GM21447 (cell line): ENCODE results near the gene GABRG2.
"Not testable (repeated sequence)": the region's sequence is repeated elsewhere in the genome, so short reads cannot be mapped to it uniquely, and the experiment has no call there.

Experiments used
- ATAC-seq: cut with Tn5 transposase; IDR thresholded peaks from one replicate; pipeline ENCODE4 v1.9.1; 2021; ENCODE audit not compliant: unreplicated experiment

GABRG2 gene

DNA sequence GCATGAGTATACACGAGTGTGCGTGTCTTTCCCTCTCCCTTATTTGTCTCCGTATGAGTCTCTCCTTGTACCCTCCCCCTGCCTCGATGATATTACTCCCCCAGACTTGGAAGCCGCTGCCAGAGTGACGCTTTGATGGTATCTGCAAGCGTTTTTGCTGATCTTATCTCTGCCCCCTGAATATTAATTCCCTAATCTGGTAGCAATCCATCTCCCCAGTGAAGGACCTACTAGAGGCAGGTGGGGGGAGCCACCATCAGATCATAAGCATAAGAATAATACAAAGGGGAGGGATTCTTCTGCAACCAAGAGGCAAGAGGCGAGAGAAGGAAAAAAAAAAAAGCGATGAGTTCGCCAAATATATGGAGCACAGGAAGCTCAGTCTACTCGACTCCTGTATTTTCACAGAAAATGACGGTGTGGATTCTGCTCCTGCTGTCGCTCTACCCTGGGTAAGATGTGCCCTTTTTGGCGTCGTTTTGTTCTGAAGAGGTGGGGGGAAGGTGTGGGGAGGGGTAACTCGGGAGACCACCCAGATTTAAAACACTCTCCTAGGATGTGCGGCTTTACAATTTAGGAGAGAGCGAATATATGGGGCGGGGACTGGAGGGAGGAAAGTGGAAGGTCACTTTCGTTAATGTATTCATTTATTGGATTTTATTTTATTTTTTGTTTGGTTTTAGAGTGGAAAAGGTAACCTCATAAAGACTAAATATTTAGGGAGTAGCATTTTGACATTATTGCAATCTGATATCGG, at the start of gene GABRG2:
Gene GABRG2, plus strand, starts transcription at position 119 of the 757 bp plus-strand sequence. Its CDS starts 227 bp downstream, at position 346.
- ATAC-seq, result no peak

DNA sequence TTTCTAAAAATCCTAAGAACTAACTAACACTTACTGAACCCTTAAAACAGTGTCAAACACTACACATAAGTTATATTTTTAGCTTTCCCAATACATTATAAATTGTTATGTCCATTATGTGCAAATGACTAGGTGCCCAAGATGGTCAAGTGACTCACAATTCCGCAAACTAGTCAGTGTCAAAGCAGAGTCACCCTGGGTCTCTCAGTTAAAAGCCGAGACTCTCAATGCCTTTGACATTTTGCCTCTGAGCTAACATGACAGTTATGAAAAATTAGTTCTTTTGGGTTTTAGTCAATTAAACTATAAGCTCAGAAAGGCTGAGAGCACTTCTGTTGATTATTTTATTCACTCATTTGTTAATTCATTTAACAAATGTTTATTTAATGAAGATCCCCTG, 42.3 kb upstream of the GABRG2 start:
- no peak for ATAC-seq

DNA sequence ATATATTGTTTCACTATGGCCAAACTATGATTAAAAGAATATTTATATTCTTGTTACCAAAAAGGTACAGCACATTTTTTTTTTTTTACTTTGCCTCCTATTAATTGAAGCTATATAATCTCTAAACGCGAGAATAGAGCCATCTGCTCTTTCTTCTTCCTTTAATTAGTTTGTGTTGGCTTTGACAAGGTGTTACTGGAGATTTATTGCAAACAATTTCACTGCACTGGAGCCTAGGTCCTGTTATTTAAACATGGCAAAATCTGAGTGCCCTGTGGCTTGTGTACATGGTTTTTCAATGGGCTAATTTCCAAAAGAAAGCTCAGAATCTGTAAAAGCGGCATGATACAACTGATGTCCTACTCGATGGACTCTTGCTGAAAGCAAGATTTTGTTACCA, 40.8 kb upstream of the GABRG2 start:
- no peak for ATAC-seq

DNA sequence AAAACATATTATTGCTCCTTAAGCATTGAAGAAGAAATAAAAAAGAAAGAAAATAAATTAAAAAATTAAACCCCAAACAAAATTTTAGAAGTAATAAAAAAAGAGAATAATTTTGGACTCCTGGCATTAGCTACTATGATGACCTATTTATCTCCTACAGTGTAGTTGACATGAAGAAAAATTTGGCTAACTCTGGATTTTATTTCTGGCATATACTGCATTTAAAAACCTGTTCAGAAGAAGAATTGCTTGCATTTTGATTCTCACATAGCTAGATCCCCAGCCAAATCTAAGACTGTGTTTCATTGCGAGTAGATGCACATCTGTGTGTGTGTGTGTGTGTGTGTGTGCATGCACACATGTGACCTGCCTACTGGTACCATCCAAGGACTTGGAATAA, 30.1 kb upstream of the GABRG2 start:
- ATAC-seq, result no peak

DNA sequence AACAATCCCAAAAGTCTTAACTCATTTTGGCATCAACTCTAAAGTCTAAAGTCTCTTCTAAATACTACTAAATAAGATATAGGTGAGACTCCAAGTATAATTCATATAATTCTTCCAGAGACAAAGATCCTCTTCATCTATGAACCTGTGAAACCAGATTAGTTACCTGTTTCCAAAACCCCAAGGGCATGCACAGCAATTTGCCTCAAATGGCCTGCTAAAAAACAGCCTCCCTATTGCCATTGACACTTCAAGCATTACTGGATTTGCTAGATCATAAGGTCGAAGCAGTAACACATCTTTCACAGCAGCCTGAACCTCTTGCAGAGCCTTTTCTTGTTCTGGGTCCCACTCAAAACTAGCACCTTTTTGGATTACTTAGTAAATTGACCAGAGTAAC, 20.3 kb upstream of the GABRG2 start:
- ATAC-seq, result no peak

DNA sequence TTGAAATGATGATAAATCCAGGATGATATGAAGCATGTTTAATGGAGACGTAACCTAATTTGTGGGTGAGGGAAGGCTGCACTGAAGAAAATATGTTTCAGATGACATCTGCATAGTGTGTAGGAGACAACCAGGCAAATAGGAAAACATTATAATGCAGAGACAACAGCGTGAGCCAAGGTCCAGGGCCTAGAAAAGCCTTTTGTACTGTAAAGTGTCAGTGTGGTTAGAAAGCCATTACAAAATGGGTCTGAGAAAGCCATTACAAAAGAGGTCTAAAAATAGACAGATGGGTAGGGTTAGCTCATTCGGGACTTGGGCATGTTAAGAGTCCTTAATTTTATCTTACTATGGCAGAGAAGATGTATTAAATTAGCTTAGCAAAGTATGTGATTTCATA, 14.9 kb upstream of the GABRG2 start:
- no peak for ATAC-seq

DNA sequence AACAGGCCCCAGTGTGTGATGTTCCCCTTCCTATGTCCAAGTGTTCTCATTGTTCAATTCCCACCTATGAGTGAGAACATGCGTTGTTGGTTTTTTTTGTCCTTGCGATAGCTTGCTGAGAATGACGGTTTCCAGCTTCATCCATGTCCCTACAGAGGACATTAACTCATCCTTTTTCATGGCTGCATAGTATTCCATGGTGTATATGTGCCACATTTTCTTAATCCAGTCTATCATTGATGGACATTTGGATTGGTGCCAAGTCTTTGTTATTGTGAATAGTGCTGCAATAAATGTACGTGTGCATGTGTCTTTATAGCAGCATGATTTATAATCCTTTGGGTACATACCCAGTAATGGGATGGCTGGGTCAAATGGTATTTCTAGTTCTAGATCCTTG, 12.5 kb upstream of the GABRG2 start:
- ATAC-seq, result not testable (repeated sequence)

DNA sequence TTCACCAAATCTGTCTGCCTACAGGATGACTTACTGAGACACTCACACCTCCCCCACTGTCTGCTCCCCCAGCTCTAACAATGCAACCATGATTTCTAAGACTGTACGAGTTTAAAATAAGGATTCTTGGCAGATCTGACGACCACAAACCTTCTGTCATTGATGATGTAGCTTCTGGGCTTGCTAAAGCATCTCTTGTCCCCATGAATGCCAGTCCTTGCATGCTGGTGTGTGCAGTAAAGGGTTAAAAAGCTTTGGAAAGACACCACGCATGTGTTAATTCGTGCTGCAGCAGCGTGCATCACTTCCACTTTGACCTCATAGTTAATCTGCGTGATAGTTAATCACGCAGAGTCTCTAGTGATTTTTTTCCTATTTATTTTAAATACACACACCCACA, 411 bp upstream of the GABRG2 start:
- no peak for ATAC-seq

DNA sequence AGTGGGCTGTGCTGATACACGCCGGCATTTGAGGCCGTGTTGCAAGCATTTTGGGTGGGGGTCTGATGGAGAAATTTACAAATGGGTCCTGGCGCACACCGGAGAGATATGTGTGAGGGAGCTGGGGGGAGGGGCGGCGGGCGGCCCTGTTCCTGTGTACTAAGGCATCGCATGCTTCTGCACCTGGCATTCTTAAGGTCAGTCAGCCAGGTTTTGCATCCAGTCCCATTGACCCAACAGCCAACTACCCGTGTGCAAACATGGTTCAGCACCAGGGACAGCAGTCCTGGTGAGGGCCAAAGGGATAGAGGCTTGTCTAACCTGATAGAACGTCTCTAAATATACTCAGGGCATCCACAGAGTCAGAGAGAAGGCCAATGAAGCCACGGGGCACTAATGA, 839 bp downstream of the GABRG2 start:
- no peak for ATAC-seq

DNA sequence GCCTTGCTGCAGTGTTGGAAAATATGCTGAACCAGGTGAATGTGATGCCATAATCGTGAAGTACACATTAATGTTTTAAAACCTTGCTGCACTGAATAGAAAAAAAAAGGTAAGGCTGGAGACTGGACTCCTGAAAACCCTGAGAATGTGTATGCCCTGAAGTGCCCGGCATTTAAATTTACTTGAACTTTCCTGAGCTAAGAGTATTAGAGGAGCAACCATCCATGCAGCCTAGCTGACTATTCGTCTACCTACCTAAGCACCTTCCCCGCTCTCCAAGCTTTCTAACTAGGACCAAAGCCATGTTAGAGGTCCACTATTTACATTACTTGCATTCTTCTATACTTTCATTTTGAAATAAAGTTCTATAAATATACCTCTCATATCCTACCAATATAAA, 1.4 kb downstream of the GABRG2 start:
- no peak for ATAC-seq

DNA sequence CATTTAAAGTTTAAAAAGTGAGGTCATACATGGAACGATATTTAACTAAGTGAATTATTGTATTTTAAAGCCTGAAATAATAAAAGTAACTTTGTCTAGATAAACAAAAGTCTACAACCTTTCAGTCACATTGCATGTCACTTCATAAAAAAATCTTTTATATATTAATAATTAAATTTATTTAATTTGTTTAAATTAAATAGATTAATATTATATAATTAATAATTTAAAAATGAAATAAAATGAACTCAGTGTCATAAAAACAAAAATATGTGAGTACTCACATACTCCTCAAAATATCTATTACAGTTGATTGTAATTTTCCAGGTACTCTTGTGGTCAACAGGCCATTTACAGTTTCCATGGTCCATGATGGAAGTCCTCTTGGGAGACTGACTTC, 11.2 kb downstream of the GABRG2 start:
- no peak for ATAC-seq

DNA sequence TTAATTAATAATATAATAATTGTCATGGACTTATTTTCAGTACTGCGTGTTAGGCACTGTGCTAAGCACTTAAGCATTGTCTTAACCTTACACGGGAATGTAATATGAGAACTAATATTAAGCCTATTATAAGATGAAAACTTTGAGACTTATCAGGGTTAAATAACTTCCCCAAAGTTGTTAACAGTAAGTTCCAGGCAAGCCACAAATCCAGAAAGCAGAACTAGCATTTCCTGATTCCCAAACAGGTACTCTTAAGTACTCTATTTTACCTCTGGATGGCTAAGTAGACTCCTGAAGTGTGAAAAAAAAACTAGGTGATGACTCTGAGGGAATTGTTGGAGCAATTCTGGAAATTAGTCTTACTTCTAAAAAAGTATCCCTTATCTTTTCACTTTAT, 23.8 kb downstream of the GABRG2 start:
- ATAC-seq, result no peak

DNA sequence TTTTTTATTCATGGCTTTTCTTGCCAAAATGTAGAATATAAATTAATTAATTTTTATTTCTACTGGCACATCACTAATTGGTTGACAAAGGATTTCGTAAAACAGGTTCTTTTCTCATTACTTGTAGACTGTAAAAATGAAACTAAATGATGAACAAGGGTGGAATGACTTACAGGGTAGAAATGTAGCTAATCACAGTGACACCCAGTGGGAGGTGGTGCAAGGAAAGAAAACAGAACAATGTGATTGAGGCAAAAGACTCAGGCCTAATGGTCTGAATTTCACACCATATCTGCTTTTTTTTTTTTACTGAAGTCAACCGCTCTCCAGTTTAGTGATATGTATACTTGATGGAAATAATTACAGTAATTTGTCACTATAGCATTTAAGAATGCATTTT, 28.9 kb downstream of the GABRG2 start:
- no peak for ATAC-seq

DNA sequence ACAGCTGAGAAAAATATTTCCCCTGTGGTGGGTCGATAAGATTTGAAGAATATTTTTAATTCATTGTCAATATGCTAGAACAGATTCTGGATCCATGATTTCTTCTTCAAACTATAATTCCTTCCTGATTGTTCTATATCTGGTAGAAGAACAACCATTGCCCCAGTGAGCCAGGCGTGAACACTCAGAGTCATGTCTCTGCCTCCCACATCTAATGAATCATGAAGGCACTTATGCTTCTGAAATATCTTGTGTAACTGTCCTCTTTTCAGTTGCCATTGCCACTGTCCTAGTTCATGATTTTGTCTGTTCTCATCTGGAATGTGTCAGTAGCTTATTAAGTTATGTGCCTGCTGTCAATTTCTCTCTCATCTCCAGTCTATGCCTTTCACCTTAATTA, 40.0 kb downstream of the GABRG2 start:
- no peak for ATAC-seq

DNA sequence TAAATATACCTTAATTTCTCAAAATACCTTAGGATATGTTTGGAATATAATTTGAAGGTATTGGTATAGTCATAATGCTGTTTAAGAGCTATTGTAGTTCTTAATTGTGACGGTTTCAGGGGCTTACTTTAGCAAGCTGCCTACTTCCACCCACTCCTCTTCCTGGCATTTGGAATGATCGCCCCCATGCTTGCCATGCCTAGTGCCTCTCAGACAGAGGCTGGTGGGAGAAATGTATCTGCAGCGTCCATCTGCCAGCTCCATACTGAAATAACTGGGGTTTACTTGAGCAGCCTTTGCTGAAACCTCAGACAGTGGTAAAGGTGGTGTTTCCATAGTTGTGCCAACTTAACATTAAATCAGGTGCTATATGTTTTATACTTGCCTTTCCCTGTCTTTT, 52.2 kb downstream of the GABRG2 start:
- no peak for ATAC-seq

DNA sequence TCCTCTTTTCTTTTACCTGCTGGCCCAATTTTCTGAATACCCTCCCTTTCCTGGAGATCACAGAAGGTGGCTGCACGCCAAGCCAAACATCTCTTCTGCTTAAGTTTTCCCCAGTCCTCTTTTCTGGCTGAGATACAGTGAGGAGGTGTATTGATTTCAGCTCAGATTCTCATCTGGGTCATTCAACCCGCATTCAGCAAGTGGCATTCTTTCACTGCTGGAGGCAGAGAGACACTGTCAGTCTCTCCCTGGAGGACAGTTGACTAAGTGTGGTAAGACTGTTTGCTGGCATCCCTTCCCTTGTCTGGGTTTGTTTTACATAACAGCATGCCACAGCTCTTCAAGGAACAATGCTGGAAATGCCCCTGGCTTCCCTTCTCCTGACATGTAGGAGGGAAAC, 60.5 kb downstream of the GABRG2 start:
- ATAC-seq, result no peak

DNA sequence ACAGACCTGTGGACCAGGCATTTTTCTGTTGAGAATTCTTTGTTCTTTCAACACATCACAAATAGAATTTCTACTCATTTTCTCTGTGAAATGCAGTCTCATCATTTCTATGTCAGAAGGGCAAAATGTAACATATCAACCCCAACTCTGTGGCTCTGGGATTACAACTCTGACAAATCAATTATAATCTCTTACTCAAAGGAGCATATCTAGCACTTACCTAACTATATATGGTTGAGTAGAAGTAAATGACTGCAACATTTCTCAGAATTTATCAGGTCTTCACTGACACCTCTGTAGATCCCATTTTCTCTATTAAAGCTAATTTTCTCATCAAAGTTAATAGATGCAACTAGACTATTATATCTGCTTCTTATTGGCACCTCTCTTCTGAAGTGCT, 64.8 kb downstream of the GABRG2 start:
- no peak for ATAC-seq

DNA sequence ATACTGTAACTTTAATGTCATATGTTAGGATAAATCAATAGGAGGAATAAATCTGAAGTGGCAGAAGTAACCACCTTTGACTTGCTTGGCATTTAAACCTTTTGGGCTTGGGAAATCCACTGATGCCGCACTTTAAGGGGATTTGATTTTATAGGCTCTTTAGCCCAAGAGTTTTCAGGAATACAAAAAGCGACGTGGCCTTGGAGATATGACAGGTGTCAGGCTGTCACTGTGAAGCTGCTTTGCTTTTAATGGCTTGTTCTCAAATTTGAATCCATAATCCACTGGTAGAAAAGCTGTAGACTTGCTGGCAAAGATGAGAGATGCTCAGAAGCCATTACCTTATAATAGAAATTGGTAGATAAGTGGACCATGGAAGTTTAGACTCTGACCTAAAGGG, 71.6 kb downstream of the GABRG2 start:
- no peak for ATAC-seq

DNA sequence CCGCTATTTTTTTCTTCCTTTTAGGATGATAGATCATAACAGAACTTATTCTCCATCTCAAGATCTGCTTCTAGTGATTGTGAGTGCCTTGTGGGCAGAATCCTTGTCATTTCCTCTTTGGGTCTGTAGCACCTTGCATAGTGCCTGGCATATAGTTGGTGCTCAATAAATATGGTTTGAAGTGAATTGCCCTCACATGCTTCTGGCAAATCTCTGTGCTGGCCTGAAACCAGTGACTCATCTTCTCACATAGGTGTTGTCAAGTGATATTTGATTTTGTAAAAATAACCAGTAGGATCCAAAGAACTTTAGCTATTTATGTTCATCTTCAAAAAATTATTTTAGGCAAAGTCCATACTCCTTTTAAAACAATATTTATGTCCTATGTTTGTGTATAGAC, 86.7 kb downstream of the GABRG2 start:
- no peak for ATAC-seq

DNA sequence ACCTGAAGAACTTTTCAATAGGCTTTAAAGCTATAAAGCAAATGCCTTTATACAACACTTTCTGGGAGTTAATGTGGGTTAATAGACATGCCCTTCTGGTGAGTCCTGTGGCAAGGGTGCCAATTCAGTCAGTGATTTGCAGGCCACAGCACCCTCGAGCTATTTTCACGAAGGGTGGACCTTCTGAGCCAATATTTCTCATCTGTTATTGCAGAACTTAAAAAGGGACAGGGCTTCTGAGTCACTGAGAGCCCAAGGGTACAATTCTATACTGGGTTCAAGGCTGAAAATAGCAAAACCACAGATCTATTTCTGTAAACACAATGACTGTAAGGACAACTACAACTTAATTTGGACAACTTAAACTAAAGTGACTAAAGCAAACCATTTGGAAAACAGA, 92.8 kb downstream of the GABRG2 start:
- ATAC-seq, result no peak

DNA sequence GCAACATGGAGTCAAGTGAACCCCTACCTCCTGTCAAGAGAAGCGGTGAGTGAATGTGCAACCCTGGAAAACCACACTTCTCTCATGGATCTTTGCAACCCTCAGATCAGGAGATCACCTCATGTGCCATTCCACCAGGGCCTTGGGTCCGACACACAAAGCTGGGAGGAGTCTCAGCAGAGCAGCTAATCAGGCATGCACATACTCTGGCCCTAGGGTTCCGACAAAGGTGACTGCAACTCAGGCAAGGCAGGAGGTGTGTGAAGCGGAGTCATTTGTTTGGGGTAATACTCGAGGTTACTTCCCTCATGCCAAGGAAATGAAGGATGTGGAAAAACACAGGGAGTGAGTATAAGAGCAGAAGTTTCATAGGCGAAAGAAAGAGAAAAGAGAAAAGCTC, 96.1 kb downstream of the GABRG2 start:
- ATAC-seq, result no peak

DNA sequence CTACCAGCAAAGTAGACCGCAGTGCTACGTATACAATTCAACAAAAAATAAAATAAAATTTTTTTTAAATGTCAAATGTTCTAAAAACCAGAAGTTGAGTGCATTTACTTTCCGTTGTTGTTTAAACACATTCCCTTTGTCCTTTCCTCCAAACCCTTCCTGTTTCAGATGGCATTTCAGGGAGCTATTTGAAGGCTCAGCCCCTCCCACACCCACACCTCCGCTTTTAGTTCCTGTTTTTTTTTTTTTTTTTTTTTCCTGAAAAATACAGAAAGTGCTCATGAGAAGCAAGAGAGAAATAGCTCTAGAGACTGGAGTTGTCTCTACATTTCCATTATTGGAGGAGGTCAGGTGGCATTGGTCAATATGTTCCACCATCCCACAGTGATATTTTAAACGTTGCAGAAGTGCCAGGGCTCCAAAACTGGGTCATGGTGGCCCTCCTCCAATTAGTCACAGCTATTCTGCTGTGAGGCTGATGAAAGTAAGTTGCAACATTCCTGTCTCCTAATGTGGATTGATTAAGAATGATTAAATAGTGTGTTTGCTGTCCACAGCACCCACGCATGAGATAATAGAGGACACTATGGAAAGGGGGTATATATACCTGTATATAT, 106.9 kb downstream of the GABRG2 start:
- ATAC-seq, result no peak

DNA sequence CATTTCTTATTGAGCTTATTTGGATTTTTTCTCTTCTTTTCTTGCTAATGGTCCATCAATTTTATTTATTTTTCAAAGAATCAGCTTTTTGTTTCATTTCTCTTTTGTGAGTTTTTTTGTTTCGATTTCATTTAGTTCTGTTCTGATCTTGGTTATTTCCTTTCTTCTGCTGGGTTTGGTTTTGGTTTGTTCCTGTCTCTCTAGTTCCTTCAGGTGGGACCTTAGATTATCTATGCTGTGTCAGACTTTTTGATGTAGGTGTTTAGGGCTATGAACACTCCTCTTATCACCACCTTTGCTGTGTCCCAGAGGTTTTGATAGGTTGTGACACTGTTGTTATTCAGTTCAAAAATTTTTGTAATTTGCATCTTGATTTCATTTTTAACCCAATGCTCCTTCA, 119.8 kb downstream of the GABRG2 start:
- no peak for ATAC-seq
